Transverse colon (tissue), 4 donors: ENCODE results near the gene KIF16B. TPM values are rescaled to one million over a fixed set of nuclear protein-coding genes. Genes with fewer than 3 reads are reported as not detected.

Source experiments
- DNase-seq: peaks from one replicate; pipeline ENCODE4 v3.0.0-alpha.2; 2019
- H3K27ac ChIP-seq, 4 donors: fragments of 200-600 bp; sonication (generic); 2 replicates each; pipeline ENCODE4 v1.5.1; 2016 to 2018; ENCODE audit warnings: inconsistent platforms in 4 of 4
- H3K27me3 ChIP-seq: fragments of 200-600 bp; sonication (generic); 2 replicates; pipeline ENCODE4 v1.5.1; 2017; ENCODE audit warnings: inconsistent platforms
- H3K36me3 ChIP-seq, 4 donors: fragments of 200-600 bp; sonication (generic); 2 replicates each; pipeline ENCODE4 v1.5.1; 2017 to 2019; ENCODE audit warnings: inconsistent platforms in 4 of 4
- H3K4me1 ChIP-seq, 4 donors: fragments of 200-600 bp; sonication (generic); 2 replicates each; pipeline ENCODE4 v1.5.1; 2017 to 2020; ENCODE audit warnings: inconsistent platforms in 4 of 4
- H3K4me3 ChIP-seq, 4 donors: fragments of 200-600 bp; sonication (generic); 1 replicate in 1 of 4; 2 replicates in 3 of 4; pipeline versions ENCODE4 v1.5.1 to v1.6.1; 2017 to 2019; ENCODE audit warnings: inconsistent platforms in 4 of 4
- H3K9me3 ChIP-seq, 2 donors: fragments of 200-600 bp; sonication (generic); 2 replicates each; pipeline ENCODE4 v1.5.1; 2017 to 2019; ENCODE audit warnings: inconsistent platforms in 2 of 2
- CTCF ChIP-seq, 5 experiments: fragments of 200-600 bp in 3 of 5; fragments of 450-650 bp in 2 of 5; sonication (generic) in 3 of 5; IDR thresholded peaks; 1 replicate in 2 of 5; 2 replicates in 3 of 5; pipeline ENCODE4 v1.5.1; 2016 to 2017; ENCODE audit warnings: antibody characterized with exemption in 5 of 5, inconsistent platforms in 3 of 5, mild to moderate bottlenecking in 2 of 5, moderate library complexity in 1 of 5
- EP300 ChIP-seq: sonication (generic); formaldehyde crosslinking; IDR thresholded peaks from one replicate; pipeline ENCODE4 v1.6.1; 2017; ENCODE audit warnings: antibody characterized with exemption, low read depth
- POLR2A ChIP-seq: fragments of 450-650 bp; IDR thresholded peaks from one replicate; pipeline ENCODE4 v1.6.1; 2016; ENCODE audit warnings: antibody characterized with exemption, mild to moderate bottlenecking, moderate library complexity
- POLR2AphosphoS5 ChIP-seq, 3 donors: sonication (generic); formaldehyde crosslinking; IDR thresholded peaks; one replicate each; pipeline ENCODE4 v1.6.1; 2016; ENCODE audit warnings: antibody characterized with exemption in 3 of 3
- WGBS, 2 donors: methylation state at CpG; one replicate each; pipeline ENCODE4 v1.1.5; 2018; ENCODE audit warnings: low coverage in 1 of 2; 5-methylcytosine and 5-hydroxymethylcytosine counted together
- in situ Hi-C, 4 donors: fragments of 200-750 bp; cut with MboI; loops; one replicate each; pipeline versions ENCODE4 v1.15.0 to v1.15.1; 2017; ENCODE audit warnings: low sequenced_read_pairs in 3 of 4, low pct_ligation_motif_present in 1 of 4, low pct_unique_long_range_greater_than_20kb in 1 of 4
- intact Hi-C: fragments of 100-400 bp; cut with DNase I; formaldehyde crosslinking; loops from one replicate; pipeline ENCODE4 v1.15.1; 2023; ENCODE audit warnings: low total_unique reads
- total RNA-seq, 4 donors: library from RNA; depleted of rRNA; stranded (reverse); fragments of >200 nt; gene quantifications; one replicate each; pipeline ENCODE4 v1.1.0, GENCODE V29; 2016

KIF16B gene
- total RNA-seq, 4 donors from 2014 or later: 82.7 to 154 (median 90.1) TPM

GRCh38 chr20:16302818-16303217 lies 270.4 kb downstream of the KIF16B start:
- intact Hi-C loops (no loop called here), in situ Hi-C loops (no loop called here)
- Histone ChIP-seq H3K36me3 (no peaks in the 10 kb centered on the region), H3K4me1 (no peaks in the 10 kb centered on the region), H3K27me3 (no peaks in the 10 kb centered on the region), H3K4me3 (no peak overlapping the region), H3K9me3 (peaks cover 9 to 22% of the 10 kb centered on the region in 2 donors), H3K27ac (no peak overlapping the region)
- DNase-seq: no peak
- 0 to 44% methylated on average over 1 of the region's 1 CpG for WGBS, 2 donors
- TF ChIP-seq POLR2AphosphoS5 (IDR thresholded peaks at IDR 0.05) (no peak), POLR2A (no peak), EP300 (no peak), CTCF (IDR thresholded peaks at IDR 0.05) (no peak)

GRCh38 chr20:16301986-16302385 lies 271.3 kb downstream of the KIF16B start:
- Histone ChIP-seq H3K9me3 (peaks cover 9 to 22% of the 10 kb centered on the region in 2 donors), H3K27me3 (no peaks in the 10 kb centered on the region), H3K4me3 (no peak overlapping the region), H3K27ac (no peak overlapping the region), H3K4me1 (no peaks in the 10 kb centered on the region), H3K36me3 (no peaks in the 10 kb centered on the region)
- intact Hi-C loops (no loop called here), in situ Hi-C loops (no loop called here)
- no peak for DNase-seq
- 92% methylated on average over 1 of the region's 1 CpG for WGBS, 2 donors
- TF ChIP-seq POLR2AphosphoS5 (IDR thresholded peaks at IDR 0.05) (no peak), EP300 (no peak), POLR2A (no peak), CTCF (IDR thresholded peaks at IDR 0.05) (no peak)

GRCh38 chr20:16299897-16300296 lies 273.4 kb downstream of the KIF16B start:
- TF ChIP-seq CTCF (IDR thresholded peaks at IDR 0.05): no peak
- no peak for TF ChIP-seq POLR2AphosphoS5 (IDR thresholded peaks at IDR 0.05)
- peaks cover 9 to 22% of the 10 kb centered on the region in 2 donors for H3K9me3 ChIP-seq
- no peak for DNase-seq
- 83 to 87% methylated on average over 6 of the region's 6 CpGs for WGBS, 2 donors
- H3K27me3 ChIP-seq: no peaks in the 10 kb centered on the region
- no peak overlapping the region for H3K4me3 ChIP-seq
- intact Hi-C loops (no loop called here), in situ Hi-C loops (no loop called here)
- no peaks in the 10 kb centered on the region for H3K36me3 ChIP-seq
- no peak overlapping the region for H3K27ac ChIP-seq
- no peaks in the 10 kb centered on the region for H3K4me1 ChIP-seq

- no peaks in the 10 kb centered on the region for H3K27me3 ChIP-seq
- in situ Hi-C loops: no loop called here
- intact Hi-C loops: no loop called here
- no peak for DNase-seq
- H3K9me3 ChIP-seq: peaks cover 0 to under 1% of the 10 kb centered on the region in 2 donors
- WGBS, 2 donors: 87% methylated on average over 3 of the region's 3 CpGs
- H3K4me1 ChIP-seq: no peaks in the 10 kb centered on the region
- H3K4me3 ChIP-seq: no peak overlapping the region
- no peaks in the 10 kb centered on the region for H3K36me3 ChIP-seq
- no peak overlapping the region for H3K27ac ChIP-seq
- TF ChIP-seq POLR2AphosphoS5 (IDR thresholded peaks at IDR 0.05) (no peak), CTCF (IDR thresholded peaks at IDR 0.05) (no peak), EP300 (no peak), POLR2A (no peak)
Measured at GRCh38 chr20:16296931-16297330, 276.3 kb downstream of the KIF16B start.
